ENCODE measurements around the gene CD151. TPM values are rescaled to one million over a fixed set of nuclear protein-coding genes. Genes with fewer than 3 reads are reported as not detected.
A peak's percentile ranks its signal among the peaks of the same experiment; 100 is the strongest.

CD151 gene
- total RNA-seq, 1 experiment from 2014 or later, result 115 TPM

GRCh38 chr11:843086-843734 lies 10.5 kb downstream of the CD151 start:
- CTCF ChIA-PET, result interaction anchor here (0.6 to 5.9 kb wide), 7 partner anchors 9 to 116 kb away, joined by 3 to 82 read pairs (median 7); partner anchors contain the start of genes CD151 and CRACR2B
- ATAC-seq, result no peak

DNA sequence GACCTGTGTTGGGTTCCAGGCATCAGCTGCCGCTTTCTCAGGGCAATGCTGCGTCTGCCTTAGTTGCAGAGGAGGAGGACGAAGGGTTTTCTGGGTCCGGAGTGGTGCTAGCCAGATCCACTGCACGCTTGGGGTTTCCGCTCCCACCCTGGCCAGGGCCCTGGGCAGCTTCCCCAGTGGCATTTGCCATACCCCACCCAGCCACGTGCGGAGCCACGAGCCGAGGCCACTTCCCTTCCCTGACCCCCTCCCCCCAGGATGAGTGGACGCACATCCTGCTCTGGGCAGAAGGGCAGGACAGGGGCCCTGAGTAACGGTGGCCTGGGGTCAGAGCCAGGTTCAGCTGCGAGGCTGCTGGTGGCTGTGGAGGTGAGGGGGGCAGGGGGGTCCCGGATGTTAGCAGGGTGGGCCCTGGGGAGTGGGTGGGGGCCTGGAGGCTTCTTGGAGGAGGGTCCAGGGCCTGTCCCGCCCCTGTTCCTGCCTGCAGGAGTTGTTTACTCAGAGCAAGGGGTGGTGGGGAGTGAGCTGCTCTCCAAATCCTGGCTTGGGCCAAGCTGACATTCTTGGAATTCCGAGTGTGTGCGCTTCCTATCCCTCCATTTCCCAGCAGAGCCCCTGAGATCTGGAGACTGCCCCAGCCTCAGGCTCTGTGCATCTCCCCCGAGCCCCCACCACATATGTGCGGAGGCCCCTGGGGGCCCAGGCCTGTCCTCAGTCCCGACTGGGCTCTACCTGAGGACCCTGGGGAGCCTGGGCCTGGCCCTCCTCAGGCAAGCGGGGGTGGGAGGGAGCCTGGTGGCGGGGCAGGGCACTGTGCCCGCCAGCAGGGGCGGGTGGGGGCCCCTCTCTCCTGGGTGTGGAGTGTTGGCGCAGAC lies 11.3 kb downstream of the CD151 start:
- H3K27me3 Mint-ChIP-seq (ENCODE audit: low read depth), result no peaks in the 10 kb centered on the region
- ATAC-seq (peak; percentile 64), DNase-seq (ENCODE audit: low spot score) (peak; percentile 88)
- peaks cover 21% of the 10 kb centered on the region for H3K4me1 Mint-ChIP-seq
- H3K27ac Mint-ChIP-seq, result peak overlapping the region; percentile 60; the same call in 1 of the 2 replicates
- CTCF ChIA-PET, result interaction anchor here (0.6 to 5.9 kb wide), 15 partner anchors 12 to 703 kb away, joined by 3 to 82 read pairs (median 4); partner anchors contain the start of genes CD151, CRACR2B, PNPLA2 and RPLP2
- H3K36me3 Mint-ChIP-seq, result peaks cover 8% of the 10 kb centered on the region
- POLR2A ChIA-PET, result interaction anchor here (0.7 to 2.9 kb wide), 17 partner anchors 10 to 206 kb away, joined by 3 to 35 read pairs (median 4); partner anchors contain the start of genes CRACR2B, GATD1, PNPLA2 and TALDO1
- no peaks in the 10 kb centered on the region for H3K9me3 Mint-ChIP-seq
- peak overlapping the region; percentile 75 for H3K4me3 Mint-ChIP-seq
- TF ChIP-seq ETV6 (CRISPR knock-in tag; IDR thresholded peaks at IDR 0.05), result no peak
- peak; percentile 84 for TF ChIP-seq ZNF281 (CRISPR knock-in tag; IDR thresholded peaks at IDR 0.05)
- TF ChIP-seq ZNF416 (CRISPR knock-in tag; IDR thresholded peaks at IDR 0.05), result no peak
- no peak; the same call in 1 of the 2 replicates for TF ChIP-seq ZNF138 (CRISPR knock-in tag; conservative IDR thresholded peaks at IDR 0.05)
- TF ChIP-seq, protein P1, sequence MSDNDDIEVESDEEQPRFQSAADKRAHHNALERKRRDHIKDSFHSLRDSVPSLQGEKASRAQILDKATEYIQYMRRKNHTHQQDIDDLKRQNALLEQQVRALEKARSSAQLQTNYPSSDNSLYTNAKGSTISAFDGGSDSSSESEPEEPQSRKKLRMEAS (CRISPR knock-in tag; IDR thresholded peaks at IDR 0.05), result peak; percentile 87
- TF ChIP-seq SMAD3 (CRISPR knock-in tag; IDR thresholded peaks at IDR 0.05; ENCODE audit: borderline replicate concordance), result peak; percentile 12; the same call in 1 of the 2 replicates
- TF ChIP-seq TP53 (CRISPR knock-in tag; IDR thresholded peaks at IDR 0.05), result no peak
- TF ChIP-seq TEAD4 (CRISPR knock-in tag; IDR thresholded peaks at IDR 0.05), result peak; percentile 99
- TF ChIP-seq CTCF (IDR thresholded peaks at IDR 0.05), result no peak
- TF ChIP-seq RELA (CRISPR knock-in tag; IDR thresholded peaks at IDR 0.05; ENCODE audit: borderline replicate concordance), result peak; percentile 11; the same call in 1 of the 2 replicates

More at GRCh38 chr11:843086-843734, 10.5 kb downstream of the CD151 start:
- peak overlapping the region; percentile 75 for H3K4me3 Mint-ChIP-seq
- TF ChIP-seq MXD4 (CRISPR knock-in tag; IDR thresholded peaks at IDR 0.05; ENCODE audit: borderline replicate concordance), result no peak
- TF ChIP-seq ZNF416 (CRISPR knock-in tag; IDR thresholded peaks at IDR 0.05), result no peak
- TF ChIP-seq GRHL2 (CRISPR knock-in tag; IDR thresholded peaks at IDR 0.05; ENCODE audit: insufficient replicate concordance, severe bottlenecking), result no peak
- TF ChIP-seq ATF3 (CRISPR knock-in tag; conservative IDR thresholded peaks at IDR 0.05), result no peak
- no peak for TF ChIP-seq ZNF281 (CRISPR knock-in tag; IDR thresholded peaks at IDR 0.05)
- 0 out of 2 replicates have a peak, but pooled peaks have one; percentile 3 for TF ChIP-seq CTCF (IDR thresholded peaks at IDR 0.05)
- TF ChIP-seq JUN (CRISPR knock-in tag; IDR thresholded peaks at IDR 0.05), result no peak
- no peak for TF ChIP-seq KAT7 (CRISPR knock-in tag; IDR thresholded peaks at IDR 0.05; ENCODE audit: borderline replicate concordance)
- H3K4me1 Mint-ChIP-seq, result peaks cover 23% of the 10 kb centered on the region
- no peak for DNase-seq (ENCODE audit: low spot score)
- no peaks in the 10 kb centered on the region for H3K9me3 Mint-ChIP-seq
- POLR2A ChIA-PET, result interaction anchor here (0.7 to 2.9 kb wide), 12 partner anchors 9 to 101 kb away, joined by 3 to 35 read pairs (median 6); partner anchors contain the start of genes CD151, CRACR2B and PNPLA2
- peaks cover 13% of the 10 kb centered on the region for H3K36me3 Mint-ChIP-seq
- no peak overlapping the region for H3K27ac Mint-ChIP-seq
- H3K27me3 Mint-ChIP-seq (ENCODE audit: low read depth), result no peaks in the 10 kb centered on the region

Data from WTC11 (cell line).